GM12878 (cell line): ENCODE measurements around the gene PNMA6E. TPM values are rescaled to one million over a fixed set of nuclear protein-coding genes. Genes with fewer than 3 reads are reported as not detected.

ENCODE experiments used
- ATAC-seq: fragments of 200-7000 bp; cut with Tn5 transposase; 3 replicates; pipeline ENCODE4 v1.9.1; 2020; ENCODE audit warnings: mild to moderate bottlenecking, moderate library complexity
- BruUV-seq: library from RNA; stranded (reverse); fragments of 400-500 nt; replicated peaks from 2 replicates; lab custom pipeline; 2021; lab: Mats Ljungman, UMichigan
- CTCF ChIA-PET: fragments of 300-600 bp; sonication (Branson Sonifier 250); formaldehyde crosslinking; extraction: SDS; loops from one replicate; lab custom pipeline; 2021; ENCODE audit warnings: inconsistent platforms; lab: Yijun Ruan, JAX
- POLR2A ChIA-PET: fragments of 350-600 bp; formaldehyde crosslinking; extraction: SDS; loops from one replicate; lab custom pipeline; 2021; ENCODE audit warnings: inconsistent platforms; lab: Charles Lee
- RAD21 ChIA-PET: fragments of 300-600 bp; sonication (Branson Sonifier 250); formaldehyde crosslinking; loops from one replicate; lab custom pipeline; 2023; ENCODE audit warnings: antibody characterized with exemption; ENCODE audit not compliant: unreplicated experiment; lab: Charles Lee
- SMC1A ChIA-PET: fragments of 300-600 bp; sonication (Branson Sonifier 250); formaldehyde crosslinking; loops from one replicate; lab custom pipeline; 2023; ENCODE audit not compliant: unreplicated experiment, uncharacterized antibody; lab: Charles Lee
- DNase-seq: peaks from one replicate; pipeline ENCODE4 v3.0.0-alpha.2; 2011; ENCODE audit warnings: low read depth, low spot score
- FAIRE-seq: peaks from 3 replicates; lab custom pipeline; 2011; peaks lifted over from hg19 to GRCh38; lab: Jason Lieb, UNC
- H2AFZ ChIP-seq: 2 replicates; pipeline ENCODE4 v1.6.0; 2011; ENCODE audit warnings: low read depth, low read length, control low read depth; ENCODE audit not compliant: control insufficient read depth
- H3K27ac ChIP-seq: 2 replicates; pipeline ENCODE4 v1.5.1; 2011; ENCODE audit warnings: control low read depth; ENCODE audit not compliant: control insufficient read depth, insufficient read depth
- H3K27me3 ChIP-seq, 2 experiments: replicated peaks in 1 of 2; 2 replicates each; pipeline versions ENCODE4 v1.6.0 to v1.6.1; 2011; ENCODE audit warnings: low read length in 1 of 2; ENCODE audit not compliant: control insufficient read depth in 2 of 2, insufficient read depth in 2 of 2
- H3K36me3 ChIP-seq, 2 experiments: 2 replicates each; pipeline ENCODE4 v1.5.1; 2011; ENCODE audit warnings: low read length in 1 of 2; ENCODE audit not compliant: control insufficient read depth in 2 of 2, insufficient read depth in 2 of 2
- H3K4me1 ChIP-seq: 2 replicates; pipeline ENCODE4 v1.6.1; 2011; ENCODE audit warnings: mild to moderate bottlenecking, low read length, moderate library complexity, mixed read lengths; ENCODE audit not compliant: control insufficient read depth, insufficient read depth
- H3K4me2 ChIP-seq: 2 replicates; pipeline ENCODE4 v1.6.0; 2011; ENCODE audit warnings: control low read depth; ENCODE audit not compliant: control insufficient read depth, insufficient read depth
- H3K4me3 ChIP-seq: fragments of 200-600 bp; sonication (generic); 2 replicates; pipeline ENCODE4 v1.5.1; 2016
- H3K79me2 ChIP-seq: 2 replicates; pipeline ENCODE4 v1.6.0; 2011; ENCODE audit warnings: low read length; ENCODE audit not compliant: control insufficient read depth, insufficient read depth
- H3K9ac ChIP-seq: 2 replicates; pipeline ENCODE4 v1.8.0; 2011; ENCODE audit warnings: low read length, control low read depth, mixed read lengths; ENCODE audit not compliant: control insufficient read depth, insufficient read depth
- H3K9me3 ChIP-seq: replicated peaks from 3 replicates; pipeline ENCODE4 v1.5.1; 2011; ENCODE audit warnings: mild to moderate bottlenecking, low read length; ENCODE audit not compliant: control insufficient read depth, insufficient read depth
- H4K20me1 ChIP-seq: 2 replicates; pipeline ENCODE4 v1.6.0; 2011; ENCODE audit not compliant: control insufficient read depth, insufficient read depth
- BHLHE40 ChIP-seq, 2 experiments: fragments of 450-650 bp in 1 of 2; IDR thresholded peaks; 2 replicates each; pipeline ENCODE4 v1.6.1; 2011 to 2017; ENCODE audit warnings: low read depth in 2 of 2, borderline replicate concordance in 1 of 2, improper control_type of control experiment in 1 of 2, low read length in 1 of 2, mild to moderate bottlenecking in 1 of 2
- CBX3 ChIP-seq: fragments of 200-600 bp; sonication (generic); IDR thresholded peaks from 2 replicates; pipeline ENCODE4 v1.6.1; 2016; ENCODE audit warnings: low read depth, borderline replicate concordance
- CEBPB ChIP-seq, 2 experiments: fragments of 150-350 bp in 1 of 2; IDR thresholded peaks; 2 replicates each; pipeline ENCODE4 v1.6.1; 2012 to 2014; ENCODE audit warnings: low read depth in 2 of 2, low read length in 2 of 2, borderline replicate concordance in 1 of 2, inconsistent platforms in 1 of 2
- CHD2 ChIP-seq: IDR thresholded peaks from 2 replicates; pipeline ENCODE4 v1.6.1; 2011; ENCODE audit warnings: low read depth, low read length, improper control_type of control experiment, borderline replicate concordance
- NR2F1 ChIP-seq: fragments of 450-650 bp; conservative IDR thresholded peaks from 2 replicates; pipeline ENCODE4 v1.6.1; 2017; ENCODE audit warnings: mild to moderate bottlenecking
- RAD21 ChIP-seq: IDR thresholded peaks from 2 replicates; pipeline ENCODE4 v1.6.1; 2011; ENCODE audit warnings: mild to moderate bottlenecking, low read depth, low read length, moderate library complexity; ENCODE audit not compliant: insufficient read depth
- SIN3A ChIP-seq: IDR thresholded peaks from 2 replicates; pipeline ENCODE4 v1.6.1; 2012; ENCODE audit warnings: low read depth, low read length, improper control_type of control experiment
- SIX5 ChIP-seq: IDR thresholded peaks from 2 replicates; pipeline ENCODE4 v1.6.1; 2011; ENCODE audit warnings: mild to moderate bottlenecking, low read depth, low read length, moderate library complexity; ENCODE audit not compliant: severe bottlenecking
- YY1 ChIP-seq: IDR thresholded peaks from 2 replicates; pipeline ENCODE4 v1.6.1; 2011; ENCODE audit warnings: low read depth, mild to moderate bottlenecking, low read length
- WGBS: methylation state at CpG from one replicate; pipeline ENCODE4 v1.1.6; 2016; ENCODE audit warnings: low lambda C conversion rate; ENCODE audit not compliant: insufficient replicate concordance, insufficient coverage; ENCODE audit errors: missing lambda C conversion rate; 5-methylcytosine and 5-hydroxymethylcytosine counted together
- in situ Hi-C: fragments of 300-500 bp; cut with MboI; formaldehyde crosslinking; loops from 9 replicates; pipeline ENCODE4 v1.14.3; 2018; ENCODE audit warnings: mixed read lengths
- intact Hi-C: fragments of 100-400 bp; cut with micrococcal nuclease; formaldehyde crosslinking; loops from one replicate; pipeline ENCODE4 v1.14.2; 2022; ENCODE audit not compliant: unreplicated experiment
- polyA plus RNA-seq, 11 experiments: library from polyadenylated mRNA; depleted of rRNA in 4 of 11; unstranded in 6 of 11; stranded (reverse) in 5 of 11; fragments of >200 nt; fragmentation: Nextera tagmentation in 4 of 11; fragmentation: Illumina TruSeq in 1 of 11; extraction: Ambion mirVana in 4 of 11; extraction: Trizol in 1 of 11; gene quantifications; 1 replicate in 1 of 11; 2 replicates in 10 of 11; pipeline versions ENCODE4 v1.2.1 to v1.2.3, GENCODE V29; 2011 to 2016; ENCODE audit warnings: inconsistent platforms in 2 of 11, missing spikeins in 2 of 11, low read depth in 1 of 11
- total RNA-seq, 4 experiments: library from RNA; depleted of rRNA in 3 of 4; stranded (reverse); fragments of >200 nt in 3 of 4; fragmentation: Illumina TruSeq in 1 of 4; extraction: Trizol in 1 of 4; gene quantifications; 2 replicates each; pipeline versions ENCODE4 v1.2.1 to v1.2.3, GENCODE V29; 2013 to 2021
- TF ChIP-seq, protein P1 (sequence below): IDR thresholded peaks from 2 replicates; pipeline ENCODE4 v1.6.1; 2011; ENCODE audit warnings: borderline replicate concordance, low read depth, mild to moderate bottlenecking, moderate library complexity, low read length; ENCODE audit not compliant: insufficient read depth, poor library complexity, severe bottlenecking
- TF ChIP-seq, protein P2 (sequence below): fragments of 450-650 bp; IDR thresholded peaks from 2 replicates; pipeline ENCODE4 v1.6.1; 2017; ENCODE audit warnings: antibody characterized with exemption, mild to moderate bottlenecking, moderate library complexity
- TF ChIP-seq, protein P3 (sequence below): IDR thresholded peaks from 2 replicates; pipeline ENCODE4 v1.6.1; 2012; ENCODE audit warnings: improper control_type of control experiment, low read depth, low read length; ENCODE audit not compliant: insufficient replicate concordance

PNMA6E gene
- total and polyA plus RNA-seq, 10 of the 15 experiments (the other 5 are each of a cell fraction or from before 2014, with no cell fraction given), result not detected

- H3K4me1 ChIP-seq, result no peaks in the 10 kb centered on the region
- H3K9me3 ChIP-seq, result no peaks in the 10 kb centered on the region; the same call in 2 of the 3 replicates
- DNase-seq (no peak), FAIRE-seq (no peak), ATAC-seq (peak; percentile 97)
- intact Hi-C loops, result no loop called here
- H3K36me3 ChIP-seq, result no peaks in the 10 kb centered on the region
- H3K4me3 ChIP-seq, result no peak overlapping the region
- H3K4me2 ChIP-seq, result no peak overlapping the region
- no peaks in the 10 kb centered on the region for H3K79me2 ChIP-seq
- ChIA-PET RAD21 (no interaction called here), SMC1A (no interaction called here), POLR2A (interaction anchor here (0.6 kb wide), 1 partner anchor 107 kb away, joined by 4 read pairs; no protein-coding TSS in a partner anchor), CTCF (no interaction called here)
- H4K20me1 ChIP-seq, result no peaks in the 10 kb centered on the region
- H3K9ac ChIP-seq, result no peak overlapping the region
- in situ Hi-C loops, result no loop called here
- H2AFZ ChIP-seq, result no peak overlapping the region
- WGBS, result 66% methylated on average over 32 of the region's 60 CpGs
- BruUV-seq, result no TSS peak
- no peaks in the 10 kb centered on the region for H3K27me3 ChIP-seq
- no peak overlapping the region for H3K27ac ChIP-seq
- TF ChIP-seq YY1, result peak; percentile 64; the same call in 1 of the 2 replicates
- peak in 1 of 2 experiments; percentile 13; a peak in 1 of 4 replicates for TF ChIP-seq BHLHE40 (IDR thresholded peaks at IDR 0.05; ENCODE audit: borderline replicate concordance in 1 of 2, low read depth in 2 of 2, low read length in 1 of 2)
- no peak for TF ChIP-seq SIN3A
- TF ChIP-seq, protein P1, sequence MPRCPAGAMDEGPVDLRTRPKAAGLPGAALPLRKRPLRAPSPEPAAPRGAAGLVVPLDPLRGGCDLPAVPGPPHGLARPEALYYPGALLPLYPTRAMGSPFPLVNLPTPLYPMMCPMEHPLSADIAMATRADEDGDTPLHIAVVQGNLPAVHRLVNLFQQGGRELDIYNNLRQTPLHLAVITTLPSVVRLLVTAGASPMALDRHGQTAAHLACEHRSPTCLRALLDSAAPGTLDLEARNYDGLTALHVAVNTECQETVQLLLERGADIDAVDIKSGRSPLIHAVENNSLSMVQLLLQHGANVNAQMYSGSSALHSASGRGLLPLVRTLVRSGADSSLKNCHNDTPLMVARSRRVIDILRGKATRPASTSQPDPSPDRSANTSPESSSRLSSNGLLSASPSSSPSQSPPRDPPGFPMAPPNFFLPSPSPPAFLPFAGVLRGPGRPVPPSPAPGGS, result no peak
- TF ChIP-seq SIX5, result no peak
- TF ChIP-seq, protein P2, sequence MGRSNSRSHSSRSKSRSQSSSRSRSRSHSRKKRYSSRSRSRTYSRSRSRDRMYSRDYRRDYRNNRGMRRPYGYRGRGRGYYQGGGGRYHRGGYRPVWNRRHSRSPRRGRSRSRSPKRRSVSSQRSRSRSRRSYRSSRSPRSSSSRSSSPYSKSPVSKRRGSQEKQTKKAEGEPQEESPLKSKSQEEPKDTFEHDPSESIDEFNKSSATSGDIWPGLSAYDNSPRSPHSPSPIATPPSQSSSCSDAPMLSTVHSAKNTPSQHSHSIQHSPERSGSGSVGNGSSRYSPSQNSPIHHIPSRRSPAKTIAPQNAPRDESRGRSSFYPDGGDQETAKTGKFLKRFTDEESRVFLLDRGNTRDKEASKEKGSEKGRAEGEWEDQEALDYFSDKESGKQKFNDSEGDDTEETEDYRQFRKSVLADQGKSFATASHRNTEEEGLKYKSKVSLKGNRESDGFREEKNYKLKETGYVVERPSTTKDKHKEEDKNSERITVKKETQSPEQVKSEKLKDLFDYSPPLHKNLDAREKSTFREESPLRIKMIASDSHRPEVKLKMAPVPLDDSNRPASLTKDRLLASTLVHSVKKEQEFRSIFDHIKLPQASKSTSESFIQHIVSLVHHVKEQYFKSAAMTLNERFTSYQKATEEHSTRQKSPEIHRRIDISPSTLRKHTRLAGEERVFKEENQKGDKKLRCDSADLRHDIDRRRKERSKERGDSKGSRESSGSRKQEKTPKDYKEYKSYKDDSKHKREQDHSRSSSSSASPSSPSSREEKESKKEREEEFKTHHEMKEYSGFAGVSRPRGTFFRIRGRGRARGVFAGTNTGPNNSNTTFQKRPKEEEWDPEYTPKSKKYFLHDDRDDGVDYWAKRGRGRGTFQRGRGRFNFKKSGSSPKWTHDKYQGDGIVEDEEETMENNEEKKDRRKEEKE, result no peak
- TF ChIP-seq RAD21, result peak; percentile 26; the same call in 1 of the 2 replicates
- TF ChIP-seq NR2F1, result no peak
- TF ChIP-seq CEBPB (IDR thresholded peaks at IDR 0.05; ENCODE audit: borderline replicate concordance in 1 of 2, low read depth in 2 of 2, low read length in 2 of 2), result no peak
- TF ChIP-seq, protein P3, sequence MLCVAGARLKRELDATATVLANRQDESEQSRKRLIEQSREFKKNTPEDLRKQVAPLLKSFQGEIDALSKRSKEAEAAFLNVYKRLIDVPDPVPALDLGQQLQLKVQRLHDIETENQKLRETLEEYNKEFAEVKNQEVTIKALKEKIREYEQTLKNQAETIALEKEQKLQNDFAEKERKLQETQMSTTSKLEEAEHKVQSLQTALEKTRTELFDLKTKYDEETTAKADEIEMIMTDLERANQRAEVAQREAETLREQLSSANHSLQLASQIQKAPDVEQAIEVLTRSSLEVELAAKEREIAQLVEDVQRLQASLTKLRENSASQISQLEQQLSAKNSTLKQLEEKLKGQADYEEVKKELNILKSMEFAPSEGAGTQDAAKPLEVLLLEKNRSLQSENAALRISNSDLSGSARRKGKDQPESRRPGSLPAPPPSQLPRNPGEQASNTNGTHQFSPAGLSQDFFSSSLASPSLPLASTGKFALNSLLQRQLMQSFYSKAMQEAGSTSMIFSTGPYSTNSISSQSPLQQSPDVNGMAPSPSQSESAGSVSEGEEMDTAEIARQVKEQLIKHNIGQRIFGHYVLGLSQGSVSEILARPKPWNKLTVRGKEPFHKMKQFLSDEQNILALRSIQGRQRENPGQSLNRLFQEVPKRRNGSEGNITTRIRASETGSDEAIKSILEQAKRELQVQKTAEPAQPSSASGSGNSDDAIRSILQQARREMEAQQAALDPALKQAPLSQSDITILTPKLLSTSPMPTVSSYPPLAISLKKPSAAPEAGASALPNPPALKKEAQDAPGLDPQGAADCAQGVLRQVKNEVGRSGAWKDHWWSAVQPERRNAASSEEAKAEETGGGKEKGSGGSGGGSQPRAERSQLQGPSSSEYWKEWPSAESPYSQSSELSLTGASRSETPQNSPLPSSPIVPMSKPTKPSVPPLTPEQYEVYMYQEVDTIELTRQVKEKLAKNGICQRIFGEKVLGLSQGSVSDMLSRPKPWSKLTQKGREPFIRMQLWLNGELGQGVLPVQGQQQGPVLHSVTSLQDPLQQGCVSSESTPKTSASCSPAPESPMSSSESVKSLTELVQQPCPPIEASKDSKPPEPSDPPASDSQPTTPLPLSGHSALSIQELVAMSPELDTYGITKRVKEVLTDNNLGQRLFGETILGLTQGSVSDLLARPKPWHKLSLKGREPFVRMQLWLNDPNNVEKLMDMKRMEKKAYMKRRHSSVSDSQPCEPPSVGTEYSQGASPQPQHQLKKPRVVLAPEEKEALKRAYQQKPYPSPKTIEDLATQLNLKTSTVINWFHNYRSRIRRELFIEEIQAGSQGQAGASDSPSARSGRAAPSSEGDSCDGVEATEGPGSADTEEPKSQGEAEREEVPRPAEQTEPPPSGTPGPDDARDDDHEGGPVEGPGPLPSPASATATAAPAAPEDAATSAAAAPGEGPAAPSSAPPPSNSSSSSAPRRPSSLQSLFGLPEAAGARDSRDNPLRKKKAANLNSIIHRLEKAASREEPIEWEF, result no peak
- no peak for TF ChIP-seq CBX3
- no peak for TF ChIP-seq CHD2
Observed at GRCh38 chrX:153400146-153401132, 711 bp downstream of the PNMA6E start.
